ENCODE measurements around the gene OR6M1.

DNA sequence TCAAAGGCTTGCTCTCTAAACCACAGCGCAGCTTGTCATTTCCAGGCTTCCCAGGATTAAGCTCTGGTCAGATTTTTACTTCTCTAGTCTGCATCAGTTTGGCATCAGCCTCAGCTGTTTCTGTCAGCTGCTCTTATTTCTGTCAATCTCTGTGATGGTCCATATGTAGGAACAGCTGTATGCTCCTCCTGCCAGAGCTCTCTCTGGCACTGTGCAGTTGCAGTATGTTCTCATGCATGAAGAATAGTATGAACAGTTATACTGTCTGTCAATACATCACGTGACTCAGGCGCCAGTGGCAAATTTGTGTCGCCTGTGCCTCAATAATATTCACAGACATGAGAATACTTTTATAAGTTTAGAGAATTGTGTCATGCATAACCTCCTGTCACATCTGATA is 6.7 kb downstream of the OR6M1 start:
- TF ChIP-seq, protein P1, sequence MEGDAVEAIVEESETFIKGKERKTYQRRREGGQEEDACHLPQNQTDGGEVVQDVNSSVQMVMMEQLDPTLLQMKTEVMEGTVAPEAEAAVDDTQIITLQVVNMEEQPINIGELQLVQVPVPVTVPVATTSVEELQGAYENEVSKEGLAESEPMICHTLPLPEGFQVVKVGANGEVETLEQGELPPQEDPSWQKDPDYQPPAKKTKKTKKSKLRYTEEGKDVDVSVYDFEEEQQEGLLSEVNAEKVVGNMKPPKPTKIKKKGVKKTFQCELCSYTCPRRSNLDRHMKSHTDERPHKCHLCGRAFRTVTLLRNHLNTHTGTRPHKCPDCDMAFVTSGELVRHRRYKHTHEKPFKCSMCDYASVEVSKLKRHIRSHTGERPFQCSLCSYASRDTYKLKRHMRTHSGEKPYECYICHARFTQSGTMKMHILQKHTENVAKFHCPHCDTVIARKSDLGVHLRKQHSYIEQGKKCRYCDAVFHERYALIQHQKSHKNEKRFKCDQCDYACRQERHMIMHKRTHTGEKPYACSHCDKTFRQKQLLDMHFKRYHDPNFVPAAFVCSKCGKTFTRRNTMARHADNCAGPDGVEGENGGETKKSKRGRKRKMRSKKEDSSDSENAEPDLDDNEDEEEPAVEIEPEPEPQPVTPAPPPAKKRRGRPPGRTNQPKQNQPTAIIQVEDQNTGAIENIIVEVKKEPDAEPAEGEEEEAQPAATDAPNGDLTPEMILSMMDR (conservative IDR thresholded peaks at IDR 0.05; ENCODE audit: low read depth, low read length), result no peak
- TF ChIP-seq POLR2A (IDR thresholded peaks at IDR 0.05; ENCODE audit: low read depth, low read length) (no peak), RAD21 (IDR thresholded peaks at IDR 0.05; ENCODE audit: low read length) (no peak), CEBPB (IDR thresholded peaks at IDR 0.05; ENCODE audit: low read depth, low read length) (no peak)
- TF ChIP-seq, protein P2, sequence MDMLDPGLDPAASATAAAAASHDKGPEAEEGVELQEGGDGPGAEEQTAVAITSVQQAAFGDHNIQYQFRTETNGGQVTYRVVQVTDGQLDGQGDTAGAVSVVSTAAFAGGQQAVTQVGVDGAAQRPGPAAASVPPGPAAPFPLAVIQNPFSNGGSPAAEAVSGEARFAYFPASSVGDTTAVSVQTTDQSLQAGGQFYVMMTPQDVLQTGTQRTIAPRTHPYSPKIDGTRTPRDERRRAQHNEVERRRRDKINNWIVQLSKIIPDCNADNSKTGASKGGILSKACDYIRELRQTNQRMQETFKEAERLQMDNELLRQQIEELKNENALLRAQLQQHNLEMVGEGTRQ (IDR thresholded peaks at IDR 0.05; ENCODE audit: low read depth, low read length), result no peak
